Kidney (tissue), 14 donors: ENCODE results near the gene NR6A1. TPM values are rescaled to one million over a fixed set of nuclear protein-coding genes. Genes with fewer than 3 reads are reported as not detected.

Experiments used
- DNase-seq, 5 donors: peaks; one replicate each; pipeline ENCODE4 v3.0.0-alpha.2; 2013 to 2020
- FAIRE-seq: peaks from 2 replicates; lab custom pipeline; 2012; peaks lifted over from hg19 to GRCh38; lab: Jason Lieb, UNC
- H3K27ac ChIP-seq, 2 donors: one replicate each; pipeline ENCODE4 v1.7.0; 2013; ENCODE audit warnings: low read depth in 2 of 2, low read length in 2 of 2, inconsistent platforms in 1 of 2
- H3K27me3 ChIP-seq: one replicate; pipeline ENCODE4 v1.7.1; 2013; ENCODE audit warnings: low read length, inconsistent platforms; ENCODE audit not compliant: control insufficient read depth, insufficient read depth
- H3K36me3 ChIP-seq, 3 donors: one replicate each; pipeline versions ENCODE4 v1.7.0 to v1.7.1; 2013; ENCODE audit warnings: low read length in 3 of 3, control low read depth in 1 of 3, inconsistent platforms in 1 of 3; ENCODE audit not compliant: insufficient read depth in 3 of 3, control insufficient read depth in 2 of 3
- H3K4me1 ChIP-seq, 3 donors: one replicate each; pipeline versions ENCODE4 v1.7.0 to v1.7.1; 2013; ENCODE audit warnings: low read length in 3 of 3, inconsistent platforms in 1 of 3, low read depth in 1 of 3; ENCODE audit not compliant: control insufficient read depth in 2 of 3, insufficient read depth in 2 of 3
- H3K4me3 ChIP-seq, 3 donors: one replicate each; pipeline versions ENCODE4 v1.7.0 to v1.8.1; 2013; ENCODE audit warnings: low read length in 3 of 3, control low read depth in 1 of 3, inconsistent platforms in 1 of 3
- H3K9ac ChIP-seq, 3 donors: one replicate each; pipeline versions ENCODE4 v1.7.0 to v1.7.1; 2013; ENCODE audit warnings: low read length in 3 of 3, control low read depth in 1 of 3, inconsistent platforms in 1 of 3
- H3K9me3 ChIP-seq, 3 donors: one replicate each; pipeline versions ENCODE4 v1.7.0 to v1.7.1; 2013; ENCODE audit warnings: low read length in 3 of 3, control low read depth in 1 of 3, inconsistent platforms in 1 of 3; ENCODE audit not compliant: control insufficient read depth in 2 of 3, insufficient read depth in 1 of 3
- intact Hi-C: fragments of 100-400 bp; cut with DNase I; formaldehyde crosslinking; loops from one replicate; pipeline ENCODE4 v1.11.1; 2022
- polyA plus RNA-seq: library from polyadenylated mRNA; stranded (reverse); fragments of 350-450 nt; fragmentation: Illumina TruSeq; extraction: RNeasy Lipid Tissue Mini Kit (QIAGEN cat#74804); gene quantifications from one replicate; pipeline ENCODE4 v1.2.3, GENCODE V29; 2014; ENCODE audit warnings: low read depth, low replicate concordance; ENCODE audit not compliant: insufficient read depth
- total RNA-seq: library from RNA; stranded (reverse); fragmentation: NEBNext Ultra II Directional; extraction: Animal tissue kit (Norgen Biotek cat#: 25700); gene quantifications from one replicate; pipeline ENCODE4 v1.2.1, GENCODE V29; 2021
- TF ChIP-seq, protein P1 (sequence below): IDR thresholded peaks from 3 replicates; pipeline ENCODE4 v1.5.1; 2012; ENCODE audit warnings: mild to moderate bottlenecking, moderate library complexity, borderline replicate concordance; ENCODE audit not compliant: insufficient read depth; ENCODE audit errors: extremely low read depth
- donor health status: control.
- donor health status: control.
- donor health status: control.
- donor health status: control.
- donor health status: control.
- donor health status: DM: yes; HTN: yes; CAD: no.
- donor health status: Normal renal cell carcinoma (clear cell type).

NR6A1 gene
- total and polyA plus RNA-seq, 2 donors from 2014 or later, result 1.2 to 3.5 TPM

DNA sequence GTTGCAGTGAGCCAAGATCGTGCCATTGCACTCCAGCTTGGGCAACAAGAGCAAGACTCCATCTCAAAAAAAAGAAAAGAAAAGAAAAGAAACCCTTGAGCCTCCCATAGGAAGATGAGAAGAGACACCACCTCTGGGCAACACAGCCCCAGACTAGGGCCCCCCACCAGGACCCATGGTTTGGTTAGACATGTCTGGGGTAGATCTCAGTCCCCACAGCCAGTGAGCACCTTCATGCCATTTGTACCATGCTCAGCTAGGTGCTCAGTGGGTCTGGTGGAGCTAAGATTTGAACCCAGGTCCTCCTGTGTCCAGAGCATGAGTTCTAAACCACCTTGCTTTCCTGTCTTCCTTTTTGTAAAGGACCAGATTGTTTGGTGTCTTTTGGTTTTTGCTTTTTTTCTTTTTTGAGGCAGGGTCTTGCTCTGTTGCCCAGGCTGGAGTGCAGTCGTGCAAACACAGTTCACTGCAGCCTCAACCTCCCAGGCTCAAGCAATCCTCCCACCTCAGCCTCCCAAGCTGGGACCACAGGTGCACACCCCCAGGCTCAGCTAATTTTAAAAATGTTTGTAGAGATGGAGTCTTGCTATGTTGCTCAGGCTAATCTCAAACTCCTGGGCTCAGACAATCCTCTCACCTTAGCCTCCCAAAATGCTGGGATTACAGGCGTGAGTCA is 17.6 kb upstream of the NR6A1 start:
- H3K27me3 ChIP-seq, result no peaks in the 10 kb centered on the region
- H3K36me3 ChIP-seq, result no peaks in the 10 kb centered on the region
- intact Hi-C loops, result no loop called here
- no peak overlapping the region for H3K27ac ChIP-seq
- FAIRE-seq (no peak), DNase-seq (peak in 2 of 5 donors; percentile 18 to 27)
- no peak overlapping the region for H3K9ac ChIP-seq
- no peak overlapping the region for H3K4me3 ChIP-seq
- no peaks in the 10 kb centered on the region for H3K4me1 ChIP-seq
- TF ChIP-seq, protein P1, sequence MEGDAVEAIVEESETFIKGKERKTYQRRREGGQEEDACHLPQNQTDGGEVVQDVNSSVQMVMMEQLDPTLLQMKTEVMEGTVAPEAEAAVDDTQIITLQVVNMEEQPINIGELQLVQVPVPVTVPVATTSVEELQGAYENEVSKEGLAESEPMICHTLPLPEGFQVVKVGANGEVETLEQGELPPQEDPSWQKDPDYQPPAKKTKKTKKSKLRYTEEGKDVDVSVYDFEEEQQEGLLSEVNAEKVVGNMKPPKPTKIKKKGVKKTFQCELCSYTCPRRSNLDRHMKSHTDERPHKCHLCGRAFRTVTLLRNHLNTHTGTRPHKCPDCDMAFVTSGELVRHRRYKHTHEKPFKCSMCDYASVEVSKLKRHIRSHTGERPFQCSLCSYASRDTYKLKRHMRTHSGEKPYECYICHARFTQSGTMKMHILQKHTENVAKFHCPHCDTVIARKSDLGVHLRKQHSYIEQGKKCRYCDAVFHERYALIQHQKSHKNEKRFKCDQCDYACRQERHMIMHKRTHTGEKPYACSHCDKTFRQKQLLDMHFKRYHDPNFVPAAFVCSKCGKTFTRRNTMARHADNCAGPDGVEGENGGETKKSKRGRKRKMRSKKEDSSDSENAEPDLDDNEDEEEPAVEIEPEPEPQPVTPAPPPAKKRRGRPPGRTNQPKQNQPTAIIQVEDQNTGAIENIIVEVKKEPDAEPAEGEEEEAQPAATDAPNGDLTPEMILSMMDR, result no peak
- H3K9me3 ChIP-seq, result no peaks in the 10 kb centered on the region

DNA sequence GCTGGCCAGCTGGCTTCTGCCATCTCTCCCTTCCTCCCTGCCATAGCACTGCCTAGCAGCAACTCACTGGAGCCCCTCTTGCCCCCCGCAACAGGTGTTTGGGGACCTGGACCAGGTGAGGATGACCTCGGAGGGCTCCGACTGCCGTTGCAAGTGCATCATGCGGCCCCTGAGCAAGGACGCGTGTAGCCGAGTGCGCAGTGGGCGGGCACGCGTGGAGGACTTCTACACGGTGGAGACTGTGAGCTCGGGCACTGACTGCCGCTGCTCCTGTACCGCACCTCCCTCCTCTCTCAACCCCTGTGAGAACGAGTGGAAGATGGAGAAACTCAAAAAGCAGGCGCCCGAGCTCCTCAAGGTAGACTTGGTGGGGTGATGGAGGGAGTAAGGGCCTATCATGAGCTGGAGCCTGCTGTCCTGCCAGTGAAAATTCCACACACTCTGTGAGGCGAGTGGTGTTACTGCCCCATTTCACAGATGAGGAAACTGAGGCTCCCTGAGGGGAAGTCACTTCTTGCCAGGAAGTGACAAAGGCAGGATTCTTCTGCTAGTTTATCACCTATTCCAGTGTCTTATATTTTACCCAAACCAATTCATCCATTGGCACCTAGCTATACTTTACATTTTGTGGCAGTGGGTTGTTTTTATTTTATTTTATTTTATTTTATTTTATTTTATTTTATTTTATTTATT is 15.9 kb upstream of the NR6A1 start:
- Histone ChIP-seq H3K27ac (no peak overlapping the region), H3K27me3 (no peaks in the 10 kb centered on the region), H3K4me3 (no peak overlapping the region), H3K9ac (no peak overlapping the region), H3K4me1 (peaks cover 0 to 3% (median 0%) of the 10 kb centered on the region in 3 donors), H3K9me3 (no peaks in the 10 kb centered on the region), H3K36me3 (no peaks in the 10 kb centered on the region)
- intact Hi-C loops, result no loop called here
- peak in 2 of 5 donors; percentile 40 to 42 for DNase-seq
- FAIRE-seq, result no peak
- TF ChIP-seq, protein P1, result no peak

DNA sequence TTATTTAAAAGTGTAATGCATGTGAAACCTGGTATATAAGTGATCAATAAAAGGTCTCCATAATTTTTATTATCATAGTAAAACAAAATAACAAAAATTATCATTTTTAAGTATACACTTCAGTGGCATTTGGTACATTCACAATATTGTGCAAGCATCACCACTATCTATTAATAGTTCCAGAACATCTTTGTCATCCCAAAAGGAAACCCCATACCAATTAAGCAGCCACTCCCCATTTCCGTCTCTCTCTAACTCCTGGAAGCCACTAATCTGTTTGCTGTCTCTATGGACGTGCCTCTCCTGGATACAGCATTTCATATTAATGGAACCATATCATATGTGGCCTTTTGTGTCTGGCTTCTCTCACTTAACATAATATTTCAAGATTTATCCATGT is 13.4 kb upstream of the NR6A1 start:
- H3K27ac ChIP-seq, result no peak overlapping the region
- H3K27me3 ChIP-seq, result no peaks in the 10 kb centered on the region
- H3K4me3 ChIP-seq, result no peak overlapping the region
- H3K9ac ChIP-seq, result no peak overlapping the region
- no peaks in the 10 kb centered on the region for H3K9me3 ChIP-seq
- H3K36me3 ChIP-seq, result no peaks in the 10 kb centered on the region
- intact Hi-C loops, result no loop called here
- H3K4me1 ChIP-seq, result peaks cover 0 to 3% (median 0%) of the 10 kb centered on the region in 3 donors
- FAIRE-seq (no peak), DNase-seq (peak in 2 of 5 donors; percentile 5 to 44)
- TF ChIP-seq, protein P1, result no peak
